22Rv1 (cell line): Measurements from ENCODE around the gene BAMBI.
"Not testable (repeated sequence)": the region's sequence is repeated elsewhere in the genome, so short reads cannot be mapped to it uniquely, and the experiment has no call there.

ENCODE experiments used
- H3K27ac ChIP-seq: fragments of 450-650 bp; 2 replicates; pipeline ENCODE4 v1.5.1; 2017
- CTCF ChIP-seq: fragments of 450-650 bp; IDR thresholded peaks from 2 replicates; pipeline ENCODE4 v1.5.1; 2017; ENCODE audit warnings: mild to moderate bottlenecking
- ZFX ChIP-seq: fragments of 450-650 bp; IDR thresholded peaks from 2 replicates; pipeline ENCODE4 v1.6.1; 2017; ENCODE audit warnings: antibody characterized with exemption, borderline replicate concordance

Gene BAMBI

GRCh38 chr10:28638392-28638791 is 38.9 kb upstream of the BAMBI start:
- no peak for TF ChIP-seq ZFX
- no peak for TF ChIP-seq CTCF
- no peak overlapping the region for H3K27ac ChIP-seq

- no peak for TF ChIP-seq CTCF
- TF ChIP-seq ZFX = no peak
- H3K27ac ChIP-seq = no peak overlapping the region
Observed at GRCh38 chr10:28640551-28640950, 36.8 kb upstream of the BAMBI start.

GRCh38 chr10:28644647-28645046 is 32.7 kb upstream of the BAMBI start:
- H3K27ac ChIP-seq = no peak overlapping the region
- TF ChIP-seq ZFX = no peak
- no peak for TF ChIP-seq CTCF

- no peak overlapping the region for H3K27ac ChIP-seq
- TF ChIP-seq ZFX = no peak
- TF ChIP-seq CTCF = no peak
Observed at GRCh38 chr10:28652106-28652505, 25.2 kb upstream of the BAMBI start.

- no peak overlapping the region for H3K27ac ChIP-seq
- TF ChIP-seq ZFX = no peak
- TF ChIP-seq CTCF = no peak
Observed at GRCh38 chr10:28652703-28653102, 24.6 kb upstream of the BAMBI start.

GRCh38 chr10:28658824-28659223 is 18.5 kb upstream of the BAMBI start:
- not testable (repeated sequence) for H3K27ac ChIP-seq

- no peak overlapping the region for H3K27ac ChIP-seq
- no peak for TF ChIP-seq ZFX
- no peak for TF ChIP-seq CTCF
Observed at GRCh38 chr10:28661035-28661434, 16.3 kb upstream of the BAMBI start.

GRCh38 chr10:28663576-28664368 is 13.5 kb upstream of the BAMBI start:
- no peak for TF ChIP-seq ZFX
- peak; percentile 96 for TF ChIP-seq CTCF
- no peak overlapping the region for H3K27ac ChIP-seq
